ENCODE measurements around the gene OXNAD1.

OXNAD1 gene

DNA sequence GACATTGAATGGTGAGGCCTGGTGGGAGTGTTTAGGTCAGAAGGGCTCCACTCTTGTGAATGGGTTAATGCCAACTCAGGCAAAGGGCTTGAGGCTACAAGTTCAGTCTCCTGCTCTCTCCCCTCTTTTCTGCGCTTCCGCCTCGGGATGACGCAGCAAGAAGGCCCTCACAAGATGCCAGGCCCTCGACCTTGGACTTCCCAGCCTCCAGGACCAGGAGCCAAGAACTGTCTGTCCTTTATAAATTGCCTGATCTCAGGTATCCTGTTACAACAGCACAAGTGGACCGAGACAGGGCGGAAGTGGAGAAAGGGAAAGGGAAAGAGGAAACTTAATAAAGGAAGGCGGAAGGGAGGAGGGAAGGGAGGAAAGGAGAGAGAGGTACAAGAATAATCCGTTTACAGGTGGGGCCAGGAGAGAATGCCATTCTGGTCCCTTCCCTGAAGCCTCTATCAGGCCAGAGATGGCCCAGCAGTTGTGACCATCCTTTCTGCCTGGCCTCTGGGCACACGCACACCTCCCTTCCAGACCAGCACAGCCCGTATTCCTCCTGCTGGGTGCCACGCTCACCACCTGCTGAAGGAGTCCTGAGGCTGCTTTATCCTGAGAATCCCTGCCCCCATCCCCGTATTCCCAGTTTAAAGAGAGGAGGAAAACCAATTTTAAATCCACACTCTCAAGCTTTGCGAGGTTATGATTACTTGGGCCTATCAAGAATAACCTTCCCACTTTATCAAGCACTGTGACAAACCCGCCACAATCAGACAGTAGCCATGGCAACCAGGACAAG lies 64.2 kb downstream of the OXNAD1 start:
- DNase-seq: no peak

DNA sequence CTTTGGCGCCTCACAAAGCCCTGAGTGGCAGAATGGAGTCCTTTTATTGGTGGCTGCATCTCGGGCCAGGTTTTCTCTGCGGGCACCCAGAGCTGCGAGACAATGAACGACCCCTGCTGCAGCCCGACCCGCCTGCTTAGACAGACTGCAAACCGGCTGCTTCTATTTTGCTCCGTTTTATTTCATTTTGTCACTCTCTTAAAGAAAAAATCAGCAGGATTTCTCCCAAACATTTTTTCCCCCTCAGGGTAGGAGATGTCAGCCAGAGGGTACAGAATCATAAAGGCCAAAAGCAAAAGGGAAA lies 64.8 kb downstream of the OXNAD1 start:
- DNase-seq: no peak

DNA sequence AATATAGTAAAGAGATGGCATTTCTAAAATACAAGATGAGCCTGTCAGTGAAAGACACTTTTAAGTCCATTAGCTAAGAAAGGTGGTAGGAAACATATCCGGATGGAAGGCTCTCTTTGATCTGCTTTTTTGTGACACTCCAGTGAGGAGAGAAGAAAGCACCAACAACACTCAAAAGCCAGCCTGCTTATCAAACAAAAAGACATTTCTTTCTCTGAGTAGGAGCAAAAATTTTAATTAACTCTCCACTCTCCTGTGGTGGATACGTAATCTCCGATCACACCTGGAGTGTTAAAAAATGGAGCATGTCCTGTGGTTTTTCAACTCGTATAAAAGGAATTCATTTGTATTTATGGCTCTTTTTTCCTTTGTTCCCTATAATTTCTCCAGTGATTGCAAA lies 65.3 kb downstream of the OXNAD1 start:
- DNase-seq: no peak

DNA sequence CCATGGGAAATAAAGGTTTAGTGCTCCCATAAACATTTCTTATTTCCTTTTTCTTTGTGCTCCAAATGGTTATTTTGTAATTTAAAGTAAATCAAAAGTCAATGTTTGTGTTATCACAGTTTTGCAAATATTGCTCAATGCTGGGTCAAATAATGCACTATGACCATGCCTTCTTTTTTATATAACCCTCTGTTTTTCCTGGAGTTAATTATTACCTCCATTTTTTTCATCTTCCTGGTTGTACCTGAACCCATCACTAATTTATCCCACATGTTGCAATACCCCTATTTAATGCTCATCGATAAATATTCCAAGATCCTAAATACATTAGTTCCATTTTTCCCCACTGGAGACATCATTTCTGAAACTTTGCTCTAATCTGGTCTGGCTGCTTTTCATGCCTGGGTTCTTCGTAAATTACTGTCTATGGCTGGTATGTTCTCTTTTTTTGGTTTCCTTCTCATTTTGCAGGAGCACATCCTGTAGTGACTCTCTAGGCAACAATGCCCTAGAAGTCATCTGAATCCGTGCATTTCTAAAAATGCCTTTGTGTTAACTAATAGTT lies 66.4 kb downstream of the OXNAD1 start:
- DNase-seq: no peak

DNA sequence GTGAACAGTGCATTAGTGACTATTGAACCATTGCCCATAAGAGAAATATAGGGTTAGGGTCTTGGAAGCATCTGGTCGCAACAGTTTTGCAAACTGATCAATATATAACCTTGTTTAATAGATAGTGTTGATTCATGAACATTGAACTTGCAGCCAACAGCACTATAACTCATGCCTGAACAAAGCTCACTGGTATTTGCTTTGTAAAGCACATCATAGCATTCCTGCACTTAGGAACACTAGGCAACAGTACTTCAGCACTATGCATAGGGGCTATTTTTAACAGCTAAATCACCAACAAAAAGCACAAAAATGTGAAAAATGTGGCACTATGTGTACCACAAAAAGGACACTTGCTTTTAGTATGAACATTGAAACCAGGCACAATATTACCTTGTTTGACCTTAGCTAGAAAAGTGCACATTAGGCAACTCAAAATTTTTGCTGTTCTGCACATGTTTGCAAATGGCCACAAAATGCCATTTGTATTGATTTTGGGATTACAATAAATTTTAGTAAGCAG lies 68.0 kb downstream of the OXNAD1 start:
- DNase-seq: no peak

DNA sequence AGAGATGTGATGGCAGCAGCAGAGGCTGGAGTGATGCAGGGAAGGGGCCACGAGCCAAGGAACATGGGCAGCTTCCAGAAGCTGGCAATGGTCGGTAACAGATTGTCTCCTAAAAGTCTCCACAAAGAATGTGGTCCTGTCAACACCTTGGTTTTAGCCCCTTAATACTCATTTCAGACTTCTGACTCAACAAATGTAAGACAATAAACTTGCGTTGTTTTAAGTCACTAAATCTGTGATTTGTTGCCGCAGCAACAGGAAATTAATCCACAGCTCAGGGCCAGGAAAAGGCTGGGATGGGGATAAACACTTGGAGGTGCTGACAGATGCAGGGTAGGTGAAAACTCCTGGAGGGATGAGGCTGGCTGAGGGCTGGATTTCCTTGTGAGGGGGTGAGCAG lies 69.9 kb downstream of the OXNAD1 start:
- no peak for DNase-seq

DNA sequence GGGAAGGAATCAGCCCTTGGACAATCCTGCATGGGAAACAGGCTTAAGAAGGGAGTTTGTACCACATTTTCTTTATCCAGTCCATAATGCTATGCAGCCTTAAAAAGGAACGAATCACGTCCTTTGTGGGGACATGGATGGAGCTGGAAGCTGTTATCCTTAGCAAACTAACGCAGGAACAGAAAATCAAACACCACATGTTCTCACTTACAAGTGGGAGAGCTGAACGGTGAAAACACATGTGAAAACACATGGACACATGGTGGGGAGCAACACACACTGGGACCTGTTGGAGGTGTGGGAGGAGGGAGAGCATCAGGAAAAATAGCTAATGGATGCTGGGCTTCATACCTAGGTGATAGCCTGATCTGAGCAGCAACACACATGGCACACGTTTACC lies 70.3 kb downstream of the OXNAD1 start:
- DNase-seq: no peak

DNA sequence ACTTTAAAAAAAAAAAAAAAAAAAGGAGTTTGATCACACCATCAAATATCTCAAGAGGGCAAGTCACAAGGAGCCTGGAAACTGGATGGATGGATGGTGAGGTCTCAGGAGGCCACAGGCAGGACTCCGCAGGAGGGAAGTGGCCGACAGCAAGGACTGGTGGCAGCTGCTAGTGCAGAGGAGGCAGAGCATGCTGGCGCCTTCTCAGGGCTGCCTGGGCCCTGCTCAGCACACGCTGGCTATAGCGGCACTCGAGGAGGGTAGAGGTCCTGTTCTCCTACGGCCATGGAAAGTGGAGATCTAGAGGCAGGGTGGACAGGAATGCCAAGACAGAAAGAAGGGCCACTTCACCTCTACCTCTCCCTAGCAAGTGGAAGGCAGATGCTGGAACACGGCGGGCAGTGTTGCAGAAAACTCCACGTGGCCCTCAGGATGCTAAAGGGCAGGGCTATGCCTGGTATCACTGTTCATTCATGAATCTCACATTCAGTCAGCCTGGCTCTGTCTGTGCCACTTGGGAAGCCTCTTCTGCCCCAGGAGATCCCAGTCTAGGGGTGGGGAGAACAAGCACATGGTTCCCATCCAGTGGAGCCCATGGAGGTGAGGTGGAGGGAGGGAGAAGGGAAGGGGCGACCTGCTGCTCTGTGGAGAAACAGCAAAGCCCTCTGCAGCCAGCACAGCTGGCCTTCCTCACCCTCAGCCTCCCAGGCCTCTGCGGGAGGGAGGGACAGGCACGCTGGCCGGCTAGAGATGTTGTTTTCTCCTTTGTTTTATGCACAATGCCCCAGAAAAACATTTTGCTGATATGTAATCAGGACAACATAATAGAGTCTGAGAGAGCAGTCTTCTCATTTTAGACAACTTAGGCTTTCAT lies 71.0 kb downstream of the OXNAD1 start:
- no peak for DNase-seq

DNA sequence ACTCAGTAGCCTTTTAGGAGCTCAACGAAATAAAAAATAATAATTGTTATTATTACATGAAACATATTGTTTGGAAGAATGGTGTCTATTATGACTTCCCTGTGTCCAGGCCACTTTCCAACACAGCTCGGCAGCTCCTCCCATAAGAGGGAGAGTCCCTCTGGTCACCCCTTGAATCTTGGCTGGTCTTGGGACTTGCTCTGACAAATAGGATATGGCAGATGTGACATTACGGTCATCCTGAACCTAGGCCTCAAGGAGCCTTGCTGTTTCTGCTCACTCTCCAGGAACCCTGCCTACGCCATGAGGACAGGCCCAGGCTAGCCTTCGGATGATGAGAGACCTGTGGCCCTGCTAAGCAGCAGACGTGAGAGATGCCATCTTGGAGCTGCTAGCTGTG lies 71.8 kb downstream of the OXNAD1 start:
- no peak for DNase-seq

DNA sequence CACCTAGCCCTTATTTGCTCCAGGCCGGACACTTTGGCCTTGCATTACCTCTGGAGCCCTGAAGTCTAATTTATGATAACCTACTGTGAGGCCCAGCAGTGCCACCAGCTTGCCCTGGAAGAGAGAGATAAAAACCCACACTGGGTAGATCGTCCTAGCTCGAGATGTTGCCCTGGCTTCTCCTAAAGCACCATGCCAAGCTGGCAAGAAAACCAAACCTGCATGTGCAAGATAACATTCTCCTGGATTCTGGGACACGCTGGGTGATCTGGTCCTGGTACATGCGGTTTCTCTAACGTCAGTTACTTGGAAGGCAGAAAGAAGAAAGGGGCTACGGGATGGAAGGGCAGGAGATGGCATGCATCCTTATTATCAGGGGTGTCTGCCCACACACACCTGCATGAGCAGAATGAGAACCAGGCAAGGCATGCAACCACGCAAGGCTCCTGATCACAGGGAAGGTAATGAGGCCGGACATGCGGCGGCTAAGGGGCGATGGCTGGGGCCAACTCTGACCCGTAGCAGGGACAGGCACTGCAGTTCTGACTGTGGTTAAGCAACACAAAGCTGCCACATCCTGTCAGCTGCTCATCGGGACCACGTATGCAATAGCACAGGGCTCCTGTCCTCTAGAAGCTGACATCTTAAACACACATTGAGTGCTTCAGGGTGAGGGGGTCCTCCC lies 73.0 kb downstream of the OXNAD1 start:
- DNase-seq: peak; percentile 65

DNA sequence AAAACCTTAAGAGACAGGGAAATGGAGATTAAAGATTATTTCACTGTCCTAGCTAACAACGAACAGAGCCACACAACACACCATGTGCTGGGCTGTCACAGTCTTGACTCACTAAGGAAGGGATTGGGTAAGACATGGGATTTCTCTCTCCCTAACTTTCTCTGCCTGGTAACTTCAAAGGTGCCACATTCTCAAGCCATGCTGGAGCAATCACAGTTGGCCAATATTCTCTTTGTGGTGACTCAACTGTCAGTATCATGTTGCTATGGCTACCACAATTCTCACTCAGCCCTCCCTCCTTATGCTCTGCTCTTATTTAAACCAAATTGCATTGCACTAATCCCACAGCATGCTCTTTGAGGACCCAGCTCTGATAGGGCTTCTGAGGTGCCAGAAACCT lies 74.0 kb downstream of the OXNAD1 start:
- peak; percentile 97 for DNase-seq

DNA sequence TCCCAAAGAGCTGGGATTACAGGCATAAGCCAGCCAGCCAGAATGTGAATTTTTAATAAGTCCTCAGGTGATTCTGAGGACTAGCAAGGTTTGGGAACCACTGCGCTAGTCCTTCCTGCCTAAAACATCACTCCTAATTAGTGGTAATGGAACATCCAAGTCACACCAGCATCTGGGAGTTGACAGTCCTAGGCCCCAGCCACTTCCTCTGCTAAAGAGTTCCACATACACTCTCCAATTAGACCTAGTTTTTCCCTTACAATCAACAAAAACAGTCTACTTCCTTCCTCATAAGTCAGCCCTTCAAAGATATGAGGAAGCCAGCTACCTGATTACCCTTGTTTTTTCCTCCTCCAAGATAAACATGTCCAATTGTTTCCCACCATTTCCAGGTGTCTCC lies 78.1 kb downstream of the OXNAD1 start:
- DNase-seq: no peak

DNA sequence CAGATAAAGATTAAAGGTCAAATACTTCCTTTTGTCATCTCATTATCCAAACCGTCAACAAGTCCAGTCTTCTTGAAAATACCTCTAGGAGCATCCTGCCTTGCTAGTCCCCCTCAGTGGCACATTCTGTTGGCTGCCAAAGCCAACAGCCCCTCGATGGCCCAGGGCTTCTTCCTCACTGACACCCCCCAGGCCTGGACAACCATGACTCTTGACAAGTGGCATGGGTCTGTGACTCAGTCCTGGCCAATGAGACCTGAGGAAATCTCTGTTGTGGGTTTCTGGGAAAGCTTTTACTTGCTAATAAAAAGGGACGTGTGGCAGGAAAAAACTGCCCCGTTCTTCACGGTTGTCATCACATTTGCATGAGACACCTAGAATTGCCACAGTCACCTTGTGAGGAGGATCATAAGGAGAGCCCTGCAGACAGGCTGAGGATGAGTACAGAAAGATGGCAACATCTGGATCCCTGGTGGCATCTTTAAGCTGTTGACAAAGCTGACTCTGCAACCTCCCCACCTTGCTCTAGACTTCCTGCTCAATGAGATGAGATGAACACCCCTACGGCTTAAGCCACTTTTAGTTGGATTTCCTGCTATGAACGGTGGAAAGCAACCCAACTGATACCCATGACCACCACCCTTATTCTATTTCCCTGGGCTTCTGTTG lies 81.5 kb downstream of the OXNAD1 start:
- no peak for DNase-seq

DNA sequence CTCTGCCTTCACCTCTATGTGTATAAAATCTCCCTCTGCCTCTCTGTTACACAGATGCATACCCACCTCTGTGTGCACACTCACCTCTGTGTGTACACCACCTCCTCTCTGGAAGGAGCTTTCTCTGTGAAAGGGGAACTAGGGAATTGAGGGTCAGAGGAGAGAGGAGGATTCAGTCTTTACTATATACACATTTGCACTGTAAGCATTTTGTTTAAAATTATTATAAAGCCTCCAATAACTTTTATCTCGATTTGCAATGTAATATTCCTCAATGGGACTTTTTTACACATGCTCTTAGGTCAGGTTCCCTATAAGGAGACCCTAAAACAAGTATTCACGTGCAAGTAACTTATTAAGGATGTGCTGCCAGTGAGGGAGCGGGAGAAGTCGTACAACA lies 82.5 kb downstream of the OXNAD1 start:
- DNase-seq: no peak

DNA sequence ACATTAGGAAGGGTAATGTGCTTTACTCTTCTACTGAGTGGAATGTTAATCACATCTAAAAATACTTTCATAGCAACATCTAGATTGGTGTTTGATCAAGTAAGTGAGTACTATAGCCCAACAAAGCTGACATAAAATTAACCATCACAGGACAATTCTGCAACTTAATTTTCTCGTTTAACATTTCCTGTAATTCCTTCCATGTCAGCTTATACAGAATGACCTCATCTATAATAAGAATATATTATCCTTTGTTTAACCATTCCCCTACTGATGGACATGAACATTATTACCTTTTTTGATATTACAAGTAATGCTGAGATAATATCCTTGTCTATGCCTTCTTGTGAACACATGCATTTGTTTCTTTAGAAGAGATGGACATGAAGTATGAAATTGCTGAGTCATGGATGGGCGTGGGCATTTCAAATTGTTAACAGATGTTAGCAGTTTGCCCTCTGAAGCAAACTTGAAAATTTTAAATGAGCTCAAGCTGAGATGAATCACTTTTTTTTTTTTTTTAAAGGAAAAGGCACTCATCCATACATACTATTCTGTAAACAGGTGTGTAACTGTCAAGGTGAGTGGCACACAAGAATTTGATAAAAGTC lies 85.1 kb downstream of the OXNAD1 start:
- DNase-seq: no peak

DNA sequence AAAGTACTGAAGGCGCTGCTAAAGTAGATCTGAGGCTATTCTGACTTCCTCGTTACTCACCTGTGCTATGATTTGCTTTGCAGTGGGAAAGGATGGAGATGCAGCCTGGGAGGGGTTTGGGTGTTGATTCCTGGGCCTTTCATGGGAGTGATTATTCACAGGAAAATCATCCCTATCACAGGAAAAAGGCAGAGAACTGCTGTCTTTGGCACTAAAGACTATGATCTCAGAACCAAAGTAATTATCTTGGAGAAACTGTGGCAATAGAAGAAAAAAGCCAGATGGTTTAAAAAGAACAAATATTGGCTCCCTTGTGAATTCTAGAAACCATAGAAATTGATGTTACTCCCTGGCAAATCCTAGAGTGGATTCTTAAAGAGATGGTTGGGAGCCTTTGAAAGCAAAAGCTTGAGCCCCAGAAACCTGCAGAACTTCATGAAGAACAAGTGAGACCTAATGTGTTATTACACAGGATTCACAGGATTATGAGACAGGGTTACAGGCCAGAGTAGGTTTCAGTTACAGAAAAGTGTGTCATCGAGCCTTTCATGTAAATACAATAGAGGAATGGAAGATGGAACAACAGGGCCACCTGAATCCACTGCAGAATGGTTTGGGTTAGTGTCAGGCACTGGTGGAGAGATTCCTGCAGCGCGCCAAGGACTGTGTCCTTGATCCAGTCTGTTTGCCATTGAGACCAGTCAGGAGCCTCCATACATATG lies 85.7 kb downstream of the OXNAD1 start:
- DNase-seq: no peak

DNA sequence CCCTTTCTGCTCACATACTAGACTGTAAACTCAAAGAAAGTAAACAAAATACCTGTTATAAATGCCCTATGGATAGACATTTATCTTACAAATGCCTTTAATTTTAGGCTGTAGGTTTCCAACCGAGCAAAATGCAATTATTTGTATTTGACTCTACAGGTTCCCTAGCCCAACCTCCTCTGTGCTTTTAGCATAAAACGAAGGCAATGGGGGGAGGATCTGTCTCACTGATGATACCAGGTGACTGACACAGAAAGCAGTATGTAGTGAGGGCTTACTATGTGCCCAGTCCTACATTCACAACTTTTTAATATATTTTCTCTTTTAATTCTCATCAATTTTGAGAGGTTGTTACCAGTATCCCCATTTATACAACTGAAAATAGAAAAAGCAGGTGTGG lies 87.4 kb downstream of the OXNAD1 start:
- no peak for DNase-seq

DNA sequence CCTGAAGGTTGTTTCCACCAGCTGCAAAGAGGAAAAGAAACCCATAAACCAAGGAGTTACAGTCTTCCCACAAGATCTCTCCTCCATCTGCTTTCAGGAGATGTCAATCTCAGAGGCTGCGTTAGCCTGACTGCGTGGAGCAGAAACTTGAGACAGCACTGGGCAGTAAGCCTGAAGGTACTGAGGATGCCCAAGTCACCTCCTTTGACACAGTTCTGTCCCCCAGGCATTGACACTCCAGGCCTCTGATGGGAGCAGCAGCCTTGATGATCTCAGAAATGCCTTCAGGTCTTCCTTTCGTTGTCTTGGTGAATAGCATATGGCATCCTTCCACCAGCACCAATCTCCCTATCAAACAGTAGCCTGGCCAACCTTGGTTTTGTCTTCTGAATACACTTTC lies 89.3 kb downstream of the OXNAD1 start:
- no peak for DNase-seq

Measured in inflammatory macrophage treated with lipopolysaccharide for 4 hours (primary cell).